Stimulated activated CD8-positive, alpha-beta memory T cell treated with anti-CD3 and anti-CD28 coated beads, Interleukin-15, amount 100 ng/mL, for 4 hours (primary cell): ENCODE measurements around the gene GNAO1.

Experiments
- DNase-seq, 2 donors: peaks; one replicate each; pipeline ENCODE4 v3.0.0-alpha.2; 2020; ENCODE audit warnings: low read depth in 2 of 2

The GNAO1 gene

GRCh38 chr16:56265184-56265583, 73.9 kb downstream of the GNAO1 start:
- no peak for DNase-seq

- DNase-seq: no peak
Measured at GRCh38 chr16:56265746-56266145, 74.5 kb downstream of the GNAO1 start.

DNA sequence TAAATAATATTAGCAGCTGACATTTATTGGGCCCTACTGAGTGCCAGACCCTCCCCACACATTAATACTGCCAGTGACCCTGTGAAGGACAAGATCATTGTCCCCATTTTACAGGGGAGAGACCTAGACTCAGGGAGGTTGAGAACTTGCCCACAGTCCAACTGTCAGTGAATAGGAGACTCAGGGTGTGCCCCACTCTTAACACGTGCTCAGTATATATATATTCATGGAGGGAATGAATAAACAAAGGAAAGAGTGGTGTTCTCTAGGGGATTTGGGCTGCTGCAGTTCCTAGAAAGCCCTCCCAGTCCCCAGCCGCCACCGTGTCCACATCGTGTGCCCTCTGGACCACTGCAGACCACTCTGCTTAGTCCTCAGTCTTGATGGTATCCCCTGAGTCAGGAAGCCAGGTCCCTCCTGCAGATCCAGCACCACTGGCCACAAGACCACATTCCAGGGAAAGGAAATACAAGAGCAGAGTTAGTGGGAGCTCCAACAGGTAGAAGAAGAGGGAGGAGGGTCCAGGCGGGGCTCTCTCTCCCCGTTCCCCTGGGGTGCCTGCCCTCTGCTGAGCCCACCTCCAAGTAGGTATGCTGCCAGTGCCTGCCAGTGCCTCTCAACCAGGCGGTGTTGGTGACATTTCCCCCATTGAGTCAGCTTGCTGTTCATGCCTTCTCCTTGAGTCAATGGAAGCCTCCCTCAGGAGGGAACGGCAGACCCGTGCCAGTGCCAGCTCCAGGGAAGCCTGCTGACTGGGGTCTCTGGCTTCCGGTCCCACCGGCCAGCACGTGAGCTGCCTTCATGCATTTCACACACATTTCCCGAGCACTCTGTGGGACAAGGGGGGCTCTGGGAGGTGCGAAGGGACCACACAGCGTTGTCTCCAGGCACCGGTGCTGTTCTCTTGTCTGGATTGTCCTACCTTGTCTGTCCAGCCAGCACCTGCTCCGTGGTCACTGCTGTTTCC, 75.6 kb downstream of the GNAO1 start:
- no peak for DNase-seq

DNA sequence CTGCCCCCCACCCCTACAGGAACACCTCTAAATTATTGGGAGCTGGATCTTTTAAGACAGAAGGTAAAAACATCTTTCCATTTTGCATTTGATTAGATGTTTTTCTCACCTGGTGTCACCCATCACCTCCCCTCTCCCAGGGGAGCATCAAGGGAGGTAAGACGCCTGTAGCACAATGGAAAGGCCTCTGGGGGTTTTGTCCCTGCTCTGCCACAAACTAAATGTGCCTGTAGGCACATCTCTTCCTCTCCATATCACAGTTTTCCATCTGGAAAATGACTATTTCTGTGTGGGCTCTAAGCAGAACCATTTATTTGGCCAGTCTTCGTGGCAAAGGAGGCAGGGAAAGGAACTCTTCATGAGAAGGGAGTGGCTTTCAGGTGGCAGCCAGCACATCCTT, 76.6 kb downstream of the GNAO1 start:
- DNase-seq: no peak

- DNase-seq: no peak
Measured at GRCh38 chr16:56268799-56269198, 77.5 kb downstream of the GNAO1 start.

DNA sequence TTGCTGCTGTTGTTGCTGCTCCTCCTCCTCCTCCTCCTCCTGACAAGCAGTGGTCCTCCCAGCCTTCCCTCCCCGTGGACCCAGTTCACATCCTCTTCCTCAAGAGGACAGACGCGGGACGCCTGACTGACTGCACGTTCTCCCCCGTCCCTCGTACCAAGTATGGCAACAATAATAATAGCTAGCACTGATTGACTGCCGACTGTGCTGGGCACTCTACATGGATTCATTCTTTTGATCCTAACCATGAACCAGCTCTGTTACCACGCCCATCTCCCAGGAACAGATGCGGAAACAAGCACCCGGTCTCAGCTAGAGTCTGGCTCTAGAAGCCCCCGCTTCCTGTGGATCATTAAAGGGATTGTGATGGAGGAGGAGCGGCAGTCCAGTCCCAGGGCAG, 78.0 kb downstream of the GNAO1 start:
- DNase-seq: no peak

- no peak for DNase-seq
Measured at GRCh38 chr16:56269811-56270684, 78.8 kb downstream of the GNAO1 start.

DNA sequence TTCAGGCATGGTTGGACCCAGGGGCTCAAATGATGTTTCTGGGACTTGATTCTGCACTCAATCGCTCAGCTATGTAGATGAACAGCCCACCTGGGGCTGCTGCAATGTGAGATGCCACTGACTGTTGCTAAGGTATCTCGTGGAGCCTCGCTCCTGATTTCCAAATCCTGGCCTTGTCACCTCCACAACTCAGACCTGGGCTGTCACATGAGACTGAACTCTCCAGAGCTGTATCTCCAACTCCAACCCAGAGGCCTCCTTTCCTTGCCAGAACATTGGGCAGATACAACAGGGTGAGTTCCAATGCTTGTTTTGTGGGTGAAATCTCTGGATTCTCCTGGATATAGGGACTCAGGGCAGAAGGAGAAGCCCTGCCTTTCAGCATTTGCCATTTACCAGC, 79.5 kb downstream of the GNAO1 start:
- no peak for DNase-seq

GRCh38 chr16:56272583-56272894, 81.2 kb downstream of the GNAO1 start:
- no peak for DNase-seq

- no peak for DNase-seq
Measured at GRCh38 chr16:56273615-56274014, 82.3 kb downstream of the GNAO1 start.

DNA sequence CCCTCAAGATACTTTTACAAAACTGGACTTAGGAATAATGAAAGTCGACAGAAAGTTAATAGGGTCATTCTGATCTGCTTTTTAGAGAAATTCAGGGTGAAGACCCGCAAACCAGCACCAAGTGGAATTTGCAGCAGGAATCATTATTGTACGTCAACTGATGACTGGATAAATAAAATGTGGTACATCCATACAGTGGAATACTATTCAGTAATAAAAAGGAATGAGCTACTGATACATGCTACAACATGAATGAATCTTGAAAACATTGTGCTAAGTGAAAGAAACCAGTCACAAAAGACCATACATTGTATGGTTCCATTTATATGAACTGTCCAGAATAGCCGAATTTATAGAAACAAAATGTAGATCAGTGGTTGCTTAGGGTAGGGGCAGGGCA, 83.1 kb downstream of the GNAO1 start:
- no peak for DNase-seq

- no peak for DNase-seq
Measured at GRCh38 chr16:56275076-56275475, 83.8 kb downstream of the GNAO1 start.

DNA sequence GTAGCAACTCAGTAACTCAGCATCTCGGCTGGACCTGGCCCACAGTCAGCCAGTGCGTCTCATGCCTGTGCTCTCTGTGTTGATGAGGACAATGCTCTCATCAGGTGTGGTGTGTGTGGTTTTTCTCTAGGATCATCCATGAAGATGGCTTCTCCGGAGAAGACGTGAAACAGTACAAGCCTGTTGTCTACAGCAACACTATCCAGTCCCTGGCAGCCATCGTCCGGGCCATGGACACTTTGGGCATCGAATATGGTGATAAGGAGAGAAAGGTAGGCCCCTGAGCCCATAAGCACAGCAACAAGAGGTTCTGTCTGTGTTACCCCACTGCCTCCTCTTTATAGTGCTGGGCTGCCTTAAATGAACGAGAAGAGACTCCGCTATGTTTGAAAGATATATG, 84.5 kb downstream of the GNAO1 start:
- DNase-seq: no peak

GRCh38 chr16:56277075-56277474, 85.8 kb downstream of the GNAO1 start:
- DNase-seq: no peak

DNA sequence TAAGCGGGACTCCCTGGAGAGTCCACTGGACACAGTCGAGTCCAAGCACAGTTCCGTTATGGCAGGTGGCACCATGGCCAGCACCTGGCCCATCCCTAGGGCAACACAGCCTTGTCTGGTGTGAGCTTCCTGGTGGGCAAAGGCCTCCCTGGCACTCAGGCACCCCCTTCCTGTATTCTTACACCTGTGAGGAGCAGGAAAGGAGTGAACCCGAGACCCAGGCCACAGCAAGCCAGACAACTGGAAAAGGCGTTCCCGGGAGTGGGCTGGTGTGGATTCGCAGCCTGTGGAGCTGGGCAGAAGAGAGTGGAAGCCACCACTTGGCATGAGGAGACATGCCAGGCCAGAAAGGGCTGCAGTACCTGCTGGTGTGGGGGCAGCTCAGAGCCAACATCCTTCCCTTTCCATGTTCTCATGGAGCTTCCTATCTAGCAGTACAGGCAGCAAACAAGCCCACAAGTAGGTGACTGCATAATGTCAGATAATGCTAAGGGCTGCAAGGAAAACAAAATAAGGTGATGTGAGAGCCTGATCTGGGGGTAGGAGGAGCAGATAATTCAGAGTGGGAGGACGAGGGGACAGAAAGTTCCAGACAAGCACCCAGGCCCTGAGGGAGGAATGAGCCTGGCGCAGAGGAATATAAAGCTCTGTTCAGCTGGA, 87.0 kb downstream of the GNAO1 start:
- no peak for DNase-seq

- peak; percentile 23 to 24 for DNase-seq
Measured at GRCh38 chr16:56279132-56279531, 87.8 kb downstream of the GNAO1 start.

GRCh38 chr16:56279914-56280313, 88.6 kb downstream of the GNAO1 start:
- no peak for DNase-seq

DNA sequence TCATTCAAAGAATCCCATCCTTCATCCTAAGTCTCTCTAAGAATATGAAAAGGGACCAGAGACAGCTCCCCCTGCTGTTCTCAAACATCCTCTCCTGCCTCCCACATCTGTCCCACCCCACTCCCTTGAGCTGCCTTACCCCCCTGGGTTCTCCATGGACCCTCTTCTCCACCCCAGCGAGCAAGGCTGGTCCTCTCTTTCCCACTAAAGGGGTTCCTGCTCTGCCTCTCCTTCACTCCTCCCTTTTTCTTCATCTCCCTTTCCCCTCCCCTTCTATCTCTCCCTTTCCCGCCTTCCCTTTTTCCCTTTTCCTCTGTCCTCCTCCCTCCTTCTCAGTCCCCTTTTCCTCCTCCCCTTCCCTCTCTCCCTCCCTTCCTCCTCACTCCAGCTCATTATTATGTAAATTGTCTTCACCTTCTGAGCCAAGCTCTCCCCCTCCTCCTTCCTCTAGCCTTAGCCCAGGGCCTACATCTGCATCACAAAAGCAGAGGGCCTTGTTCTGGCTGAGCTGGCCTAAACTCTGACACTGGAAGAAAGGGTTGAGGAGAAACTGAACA, 90.0 kb downstream of the GNAO1 start:
- DNase-seq: no peak

GRCh38 chr16:56282451-56282850, 91.2 kb downstream of the GNAO1 start:
- DNase-seq: no peak

DNA sequence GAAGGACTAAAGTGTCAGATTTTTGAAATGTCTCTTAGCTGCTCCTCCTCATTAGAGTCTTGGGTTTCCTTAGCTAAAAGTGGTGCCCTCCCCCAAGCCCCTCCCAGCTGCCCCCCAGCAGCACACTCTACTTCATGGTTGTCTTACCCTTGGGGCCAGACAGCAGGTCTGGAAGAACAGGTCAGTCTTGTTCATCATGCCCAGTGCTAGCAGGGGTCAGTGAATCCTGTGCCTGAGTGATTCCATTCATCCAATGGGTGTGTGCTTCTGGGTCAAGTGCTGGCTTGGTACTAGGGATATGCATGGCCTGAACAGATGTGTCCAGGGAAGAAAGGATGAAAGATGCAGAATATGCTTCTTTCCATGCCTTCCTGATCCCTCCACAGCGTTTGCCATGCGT, 93.2 kb downstream of the GNAO1 start:
- no peak for DNase-seq

- no peak for DNase-seq
Measured at GRCh38 chr16:56286809-56287208, 95.5 kb downstream of the GNAO1 start.

- no peak for DNase-seq
Measured at GRCh38 chr16:56288019-56288418, 96.7 kb downstream of the GNAO1 start.
